Heart left ventricle (tissue), 16 donors: Measurements from ENCODE around the gene DDX54. TPM values are rescaled to one million over a fixed set of nuclear protein-coding genes. Genes with fewer than 3 reads are reported as not detected.

ENCODE experiments used
- ATAC-seq, 4 donors: fragments of 200-7000 bp; cut with Tn5 transposase; one replicate each; pipeline ENCODE4 v1.9.1; 2020 to 2022; ENCODE audit warnings: moderate library complexity in 4 of 4, mild to moderate bottlenecking in 3 of 4, moderate number of reproducible peaks in 1 of 4
- DNase-seq, 5 donors: peaks; one replicate each; pipeline ENCODE4 v3.0.0-alpha.2; 2020
- H3K27ac ChIP-seq, 12 donors: fragments of 200-600 bp; sonication (generic) in 4 of 12; one replicate each; pipeline versions ENCODE4 v1.5.0 to v1.8.0; 2016 to 2022; ENCODE audit warnings: mild to moderate bottlenecking in 2 of 12
- H3K27me3 ChIP-seq, 9 donors: fragments of 200-600 bp; sonication (generic) in 2 of 9; one replicate each; pipeline versions ENCODE4 v1.5.1 to v1.8.0; 2016 to 2022; ENCODE audit warnings: mild to moderate bottlenecking in 3 of 9
- H3K36me3 ChIP-seq, 9 donors: fragments of 200-600 bp; sonication (generic) in 2 of 9; one replicate each; pipeline versions ENCODE4 v1.5.0 to v1.8.0; 2018 to 2022; ENCODE audit warnings: mild to moderate bottlenecking in 2 of 9
- H3K4me1 ChIP-seq, 12 donors: fragments of 200-600 bp; sonication (generic) in 4 of 12; one replicate each; pipeline versions ENCODE4 v1.5.0 to v1.8.0; 2016 to 2022; ENCODE audit warnings: mild to moderate bottlenecking in 3 of 12
- H3K4me3 ChIP-seq, 12 donors: fragments of 200-600 bp; sonication (generic) in 4 of 12; one replicate each; pipeline versions ENCODE4 v1.5.0 to v1.8.0; 2017 to 2022; ENCODE audit warnings: mild to moderate bottlenecking in 9 of 12, moderate library complexity in 4 of 12
- H3K9me3 ChIP-seq, 12 donors: fragments of 200-600 bp; sonication (generic) in 4 of 12; one replicate each; pipeline versions ENCODE4 v1.5.0 to v1.8.0; 2016 to 2022; ENCODE audit warnings: mild to moderate bottlenecking in 1 of 12
- CTCF ChIP-seq, 12 donors: fragments of 200-600 bp; sonication (generic) in 4 of 12; IDR thresholded peaks; one replicate each; pipeline versions ENCODE4 v1.5.0 to v1.8.0; 2018 to 2022; ENCODE audit warnings: antibody characterized with exemption in 12 of 12, mild to moderate bottlenecking in 5 of 12
- POLR2A ChIP-seq, 2 donors: fragments of 450-650 bp; IDR thresholded peaks; one replicate each; pipeline ENCODE4 v1.6.1; 2017; ENCODE audit warnings: antibody characterized with exemption in 2 of 2, mild to moderate bottlenecking in 2 of 2, moderate library complexity in 2 of 2
- WGBS, 4 donors: extraction: QIAGEN DNeasy Blood & Tissue Kit in 2 of 4; methylation state at CpG; one replicate each; pipeline versions ENCODE4 v1.1.5 to v1.1.7; 2013 to 2018; 5-methylcytosine and 5-hydroxymethylcytosine counted together
- intact Hi-C, 10 donors: fragments of 100-400 bp; cut with DNase I; formaldehyde crosslinking; loops; one replicate each; pipeline versions ENCODE4 v1.11.1 to v1.14.2; 2022
- polyA plus RNA-seq, 2 donors: library from polyadenylated mRNA; stranded (reverse); fragments of 200-250 nt; gene quantifications; one replicate each; pipeline ENCODE4 v1.2.3, GENCODE V29; 2013
- total RNA-seq, 9 donors: library from RNA; depleted of rRNA in 2 of 9; stranded (reverse); fragments of >200 nt in 2 of 9; fragmentation: NEBNext Ultra II Directional in 3 of 9; extraction: Animal tissue kit (Norgen Biotek cat#: 25700) in 3 of 9; gene quantifications; one replicate each; pipeline versions ENCODE4 v1.1.0 to v1.2.4, GENCODE V29; 2016 to 2023
- donor health status: ischemic (EF 13 %, LVEDD 7.1; RV severe dilation, severe dysfunction).
- donor health status: healthy with polysubstance abuse.
- donor health status: DM: no; HTN: yes; CAD: no.
- donor health status: DM: no; HTN: no; CAD: no.
- donor health status: ischemic (EF 25% LVEDD 6.9; RV normal size, moderate dysfunction).
- donor health status: ischemic (EF 25% LVEDD 5.7; RV mildly dilated, moderate dysfunction).
- donor health status: healthy.
- donor health status: DM: yes; HTN: yes; CAD: no.
- donor health status: ischemic (EF 35%, LVEDD 5.7; RV mildly dilated, moderate dysfunction).
- donor health status: nonischemic (EF 11% LVEDD 7.7; RV severe dilation, severe dysfunction).
- donor health status: DM: yes; HTN: yes; CAD: no.
- donor health status: PGD.
- donor health status: ischemic (EF 29% LVEDD 5.4; RV normal size, mild dysfunction).
- donor health status: nonischemic (EF 23%, LVEDD 6.1; RV moderate dilation, normal function).

DDX54 gene
- total and polyA plus RNA-seq, 11 donors: 23.4 to 60.2 (median 38.2) TPM

GRCh38 chr12:113152196-113152834 is 33.0 kb downstream of the DDX54 start:
- H3K36me3 ChIP-seq: peaks cover 0 to 4% (median 0%) of the 10 kb centered on the region in 9 donors
- peaks cover 0 to 2% (median 0%) of the 10 kb centered on the region in 12 donors for H3K9me3 ChIP-seq
- WGBS, 4 donors: 22 to 29% (median 25%) methylated on average over 9 of the region's 9 CpGs
- ATAC-seq (no peak), DNase-seq (no peak)
- H3K4me1 ChIP-seq: peaks cover 0 to 33% (median 13%) of the 10 kb centered on the region in 12 donors
- H3K4me3 ChIP-seq: peak overlapping the region in 8 of 12 donors; percentile 24 to 56 (median 40)
- H3K27ac ChIP-seq: no peak overlapping the region
- intact Hi-C loops: loop anchor here in 8 of 10 donors (2.0 to 5.0 kb wide), 3 partner anchors 104 to 160 kb away; no protein-coding TSS in a partner anchor
- TF ChIP-seq CTCF (IDR thresholded peaks at IDR 0.05): no peak
- no peak for TF ChIP-seq POLR2A (IDR thresholded peaks at IDR 0.05)
- H3K27me3 ChIP-seq: peaks cover 6 to 66% (median 47%) of the 10 kb centered on the region in 9 donors

- ATAC-seq (no peak), DNase-seq (peak in 1 of 5 donors; percentile 4)
- Histone ChIP-seq H3K4me1 (peaks cover 0 to 33% (median 13%) of the 10 kb centered on the region in 12 donors), H3K4me3 (no peak overlapping the region), H3K9me3 (peaks cover 0 to 7% (median 0%) of the 10 kb centered on the region in 12 donors), H3K27ac (no peak overlapping the region), H3K27me3 (peaks cover 6 to 63% (median 47%) of the 10 kb centered on the region in 9 donors), H3K36me3 (no peaks in the 10 kb centered on the region)
- 86 to 98% (median 89%) methylated on average over 3 of the region's 3 CpGs for WGBS, 4 donors
- TF ChIP-seq CTCF (IDR thresholded peaks at IDR 0.05): no peak
- TF ChIP-seq POLR2A (IDR thresholded peaks at IDR 0.05): no peak
- intact Hi-C loops: loop anchor here in 8 of 10 donors (2.0 to 5.0 kb wide), 3 partner anchors 103 to 159 kb away; no protein-coding TSS in a partner anchor
Measured at GRCh38 chr12:113151655-113152054, 33.6 kb downstream of the DDX54 start.

GRCh38 chr12:113149361-113150150 is 35.7 kb downstream of the DDX54 start, which contains the start of gene CFAP73:
Gene CFAP73, plus strand, starts transcription at chr12:113149724. Its CDS starts 134 bp downstream, at chr12:113149858.
- DNase-seq: peak; percentile 48 to 87 (median 71)

More at GRCh38 chr12:113149361-113150150, 35.7 kb downstream of the DDX54 start, which contains the start of gene CFAP73:
- ATAC-seq: peak; percentile 76 to 89 (median 87)
- Histone ChIP-seq H3K36me3 (no peaks in the 10 kb centered on the region), H3K27me3 (peaks cover 6 to 47% (median 34%) of the 10 kb centered on the region in 9 donors), H3K4me3 (peak within 1 kb of the TSS in 1 of 12 donors; percentile 28), H3K27ac (no peak within 1 kb of the TSS), H3K9me3 (peaks cover 0 to 7% (median 0%) of the 10 kb centered on the region in 12 donors), H3K4me1 (peaks cover 0 to 31% (median 12%) of the 10 kb centered on the region in 12 donors)
- TF ChIP-seq POLR2A (IDR thresholded peaks at IDR 0.05) (no peak), CTCF (IDR thresholded peaks at IDR 0.05) (no peak)
- intact Hi-C loops: loop anchor here in 7 of 10 donors (5.0 kb wide), 2 partner anchors 102 to 157 kb away; no protein-coding TSS in a partner anchor
- 22 to 28% (median 26%) methylated on average over 13 to 22 of the region's 22 CpGs for WGBS, 4 donors
